A673 (cell line): ENCODE measurements around the gene GOLM1. TPM values are rescaled to one million over a fixed set of nuclear protein-coding genes. Genes with fewer than 3 reads are reported as not detected.
A peak's percentile ranks its signal among the peaks of the same experiment; 100 is the strongest.

Experiments used
- BruUV-seq: library from RNA; stranded (reverse); fragments of 400-500 nt; replicated peaks from 2 replicates; lab custom pipeline; 2021; lab: Mats Ljungman, UMichigan
- CTCF ChIA-PET: fragments of 300-600 bp; sonication (Branson Sonifier 250); formaldehyde crosslinking; loops from one replicate; lab custom pipeline; 2022; ENCODE audit warnings: antibody characterized with exemption; lab: Charles Lee
- POLR2A ChIA-PET: fragments of 300-600 bp; sonication (Branson Sonifier 250); formaldehyde crosslinking; loops from one replicate; lab custom pipeline; 2022; ENCODE audit warnings: antibody characterized with exemption; ENCODE audit not compliant: low non-redundant PET; lab: Charles Lee
- DNase-seq: peaks from one replicate; pipeline ENCODE4 v3.0.0-alpha.2; 2015; ENCODE audit warnings: low spot score
- H3K27ac ChIP-seq: fragments of 200-600 bp; sonication (generic); 2 replicates; pipeline ENCODE4 v1.5.1; 2016; ENCODE audit warnings: mixed run types, low read depth, mild to moderate bottlenecking, mixed read lengths, antibody characterized with exemption, low read length; ENCODE audit not compliant: poor library complexity, severe bottlenecking
- H3K27me3 ChIP-seq: fragments of 200-600 bp; sonication (generic); replicated peaks from 2 replicates; pipeline ENCODE4 v1.6.1; 2017; ENCODE audit warnings: mixed run types, low read depth, mild to moderate bottlenecking, mixed read lengths, antibody characterized with exemption, low read length; ENCODE audit not compliant: insufficient read depth, poor library complexity
- H3K36me3 ChIP-seq: fragments of 200-600 bp; sonication (generic); 2 replicates; pipeline ENCODE4 v1.6.1; 2016; ENCODE audit warnings: mixed run types, mild to moderate bottlenecking, mixed read lengths, antibody characterized with exemption, low read length; ENCODE audit not compliant: insufficient read depth, poor library complexity, severe bottlenecking
- H3K4me1 ChIP-seq: fragments of 200-600 bp; sonication (generic); 2 replicates; pipeline ENCODE4 v1.6.1; 2017; ENCODE audit warnings: mixed run types, mild to moderate bottlenecking, mixed read lengths, antibody characterized with exemption, low read length; ENCODE audit not compliant: insufficient read depth, poor library complexity, severe bottlenecking
- H3K4me3 ChIP-seq: fragments of 200-600 bp; sonication (generic); 2 replicates; pipeline ENCODE4 v1.5.1; 2016; ENCODE audit warnings: low read depth, mixed run types, mild to moderate bottlenecking, mixed read lengths, low read length; ENCODE audit not compliant: poor library complexity, severe bottlenecking
- H3K9me3 ChIP-seq: fragments of 200-600 bp; sonication (generic); 2 replicates; pipeline ENCODE4 v1.6.1; 2016; ENCODE audit warnings: mixed run types, low read depth, mild to moderate bottlenecking, mixed read lengths, antibody characterized with exemption, low read length; ENCODE audit not compliant: poor library complexity, severe bottlenecking
- CTCF ChIP-seq: fragments of 300-800, 200-600 bp; sonication (generic); conservative IDR thresholded peaks from 2 replicates; pipeline ENCODE4 v1.5.1; 2017; ENCODE audit warnings: low read depth, mild to moderate bottlenecking, antibody characterized with exemption, low read length, moderate library complexity, mixed read lengths
- EZH2 ChIP-seq: fragments of 200-600 bp; sonication (generic); IDR thresholded peaks from 2 replicates; pipeline ENCODE4 v1.6.1; 2017; ENCODE audit warnings: borderline replicate concordance, low read depth, mild to moderate bottlenecking, mixed read lengths, antibody characterized with exemption, low read length; ENCODE audit not compliant: poor library complexity, severe bottlenecking
- intact Hi-C: fragments of 100-400 bp; cut with micrococcal nuclease; formaldehyde crosslinking; loops from one replicate; pipeline ENCODE4 v1.10.0; 2022; ENCODE audit not compliant: unreplicated experiment
- total RNA-seq: library from RNA; stranded (reverse); gene quantifications from 2 replicates; pipeline ENCODE4 v1.2.3, GENCODE V29; 2021

The GOLM1 gene
- total RNA-seq, 1 experiment from 2014 or later: 86.1 TPM

DNA sequence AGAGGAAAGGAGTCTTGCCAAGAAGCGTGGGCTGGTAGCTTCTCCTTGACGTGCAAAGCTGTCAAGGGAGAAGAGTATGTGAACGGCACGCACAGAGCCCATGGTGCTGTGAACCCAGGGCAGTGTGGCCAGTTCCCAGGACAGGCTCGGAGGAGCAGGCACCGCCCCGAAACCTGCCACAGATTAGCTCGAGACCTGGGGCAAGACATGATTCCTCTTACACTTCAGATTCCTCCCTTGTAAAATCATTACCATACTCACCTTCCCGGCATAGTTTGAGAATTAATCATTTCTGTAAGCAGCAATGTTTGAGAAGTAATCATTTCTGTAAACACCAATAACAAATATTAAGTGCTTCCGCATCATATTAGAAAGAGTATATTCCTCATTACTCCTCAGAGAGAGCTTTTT is 19.9 kb downstream of the GOLM1 start:
- peak overlapping the region; percentile 43 for H3K27ac ChIP-seq
- BruUV-seq: no TSS peak
- DNase-seq: no peak
- no peaks in the 10 kb centered on the region for H3K27me3 ChIP-seq
- TF ChIP-seq CTCF (no peak), EZH2 (no peak)
- no peak overlapping the region for H3K4me3 ChIP-seq
- peaks cover 35% of the 10 kb centered on the region for H3K4me1 ChIP-seq
- peaks cover 5% of the 10 kb centered on the region for H3K36me3 ChIP-seq
- ChIA-PET CTCF (no interaction called here), POLR2A (interaction anchor here (0.7 kb wide), 1 partner anchor 18 kb away, joined by 3 read pairs; no protein-coding TSS in a partner anchor)
- intact Hi-C loops: no loop called here
- H3K9me3 ChIP-seq: no peaks in the 10 kb centered on the region

GRCh38 chr9:86078731-86079130 is 20.6 kb downstream of the GOLM1 start:
- H3K36me3 ChIP-seq: peaks cover 5% of the 10 kb centered on the region
- H3K4me3 ChIP-seq: no peak overlapping the region
- POLR2A ChIA-PET: no interaction called here
- H3K27me3 ChIP-seq: no peaks in the 10 kb centered on the region
- H3K27ac ChIP-seq: peak overlapping the region; percentile 43
- DNase-seq: no peak
- no TSS peak for BruUV-seq
- intact Hi-C loops: no loop called here
- TF ChIP-seq EZH2 (no peak), CTCF (no peak)
- CTCF ChIA-PET: no interaction called here
- H3K9me3 ChIP-seq: no peaks in the 10 kb centered on the region
- peaks cover 34% of the 10 kb centered on the region for H3K4me1 ChIP-seq

DNA sequence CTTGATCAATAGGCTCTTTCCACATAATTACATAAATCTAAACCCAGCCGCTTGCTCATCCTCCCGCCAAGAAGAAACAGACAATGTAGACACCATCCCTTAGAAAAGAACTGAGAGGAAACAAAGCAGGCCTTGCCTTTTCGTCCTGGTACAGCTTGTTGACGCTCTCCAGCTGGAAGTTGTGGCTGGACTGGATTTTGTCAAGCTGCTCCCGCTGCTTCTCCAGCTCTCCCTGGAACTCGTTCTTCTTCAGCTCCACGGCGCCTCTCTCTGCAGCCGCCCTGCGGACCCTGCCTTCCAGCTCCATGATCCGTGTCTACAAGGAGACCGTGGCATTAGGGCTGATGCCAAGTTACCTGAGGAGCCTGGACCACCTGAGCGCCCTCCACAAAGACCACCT is 22.1 kb downstream of the GOLM1 start:
- DNase-seq: no peak
- Histone ChIP-seq H3K4me1 (peaks cover 20% of the 10 kb centered on the region), H3K27ac (no peak overlapping the region), H3K36me3 (peaks cover 5% of the 10 kb centered on the region), H3K4me3 (no peak overlapping the region), H3K27me3 (no peaks in the 10 kb centered on the region), H3K9me3 (no peaks in the 10 kb centered on the region)
- ChIA-PET POLR2A (no interaction called here), CTCF (interaction anchor here (0.5 to 0.6 kb wide), 2 partner anchors 125 to 190 kb away, joined by 4 read pairs; no protein-coding TSS in a partner anchor)
- TF ChIP-seq EZH2 (no peak), CTCF (no peak)
- no TSS peak for BruUV-seq
- intact Hi-C loops: no loop called here
